ENCODE results near the gene PLEKHA7.

GRCh38 chr11:16956538-16957153 lies 57.6 kb downstream of the PLEKHA7 start:
- no peak for TF ChIP-seq POLR2AphosphoS5 (IDR thresholded peaks at IDR 0.05)
- no peak for TF ChIP-seq CTCF (IDR thresholded peaks at IDR 0.05)

Measured in suprapubic skin (tissue), 3 donors.